GM12874 (cell line): ENCODE results near the gene HERPUD1.

Experiments used
- CTCF ChIP-seq: IDR thresholded peaks from 2 replicates; pipeline ENCODE4 v1.5.1; 2011; ENCODE audit warnings: low read depth, mild to moderate bottlenecking, control low read depth, low read length, moderate library complexity; ENCODE audit not compliant: insufficient read depth

Gene HERPUD1

GRCh38 chr16:56941092-56941491 is 9.2 kb downstream of the HERPUD1 start:
- no peak for TF ChIP-seq CTCF

DNA sequence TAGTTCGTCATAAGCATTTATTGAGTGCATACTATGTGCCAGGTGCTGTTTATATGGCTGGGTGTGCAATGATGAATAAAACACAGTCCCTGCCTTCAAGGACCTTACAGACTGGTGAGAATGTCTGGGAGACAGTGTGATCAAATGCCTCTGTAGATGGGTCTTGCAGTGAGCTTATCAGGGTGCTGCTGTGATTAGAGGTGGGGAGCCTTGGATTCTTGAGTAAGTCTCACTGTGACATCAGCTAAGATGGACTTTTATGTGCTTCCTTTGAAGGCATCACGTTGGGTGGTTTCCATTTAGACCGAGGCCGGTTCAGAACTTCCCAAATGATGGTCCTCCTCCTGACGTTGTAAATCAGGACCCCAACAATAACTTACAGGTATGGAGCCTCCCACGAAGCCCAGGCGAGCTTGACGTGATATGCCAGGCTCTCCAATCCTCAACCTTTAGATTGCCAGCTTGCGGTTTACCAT is 10.0 kb downstream of the HERPUD1 start:
- no peak for TF ChIP-seq CTCF

DNA sequence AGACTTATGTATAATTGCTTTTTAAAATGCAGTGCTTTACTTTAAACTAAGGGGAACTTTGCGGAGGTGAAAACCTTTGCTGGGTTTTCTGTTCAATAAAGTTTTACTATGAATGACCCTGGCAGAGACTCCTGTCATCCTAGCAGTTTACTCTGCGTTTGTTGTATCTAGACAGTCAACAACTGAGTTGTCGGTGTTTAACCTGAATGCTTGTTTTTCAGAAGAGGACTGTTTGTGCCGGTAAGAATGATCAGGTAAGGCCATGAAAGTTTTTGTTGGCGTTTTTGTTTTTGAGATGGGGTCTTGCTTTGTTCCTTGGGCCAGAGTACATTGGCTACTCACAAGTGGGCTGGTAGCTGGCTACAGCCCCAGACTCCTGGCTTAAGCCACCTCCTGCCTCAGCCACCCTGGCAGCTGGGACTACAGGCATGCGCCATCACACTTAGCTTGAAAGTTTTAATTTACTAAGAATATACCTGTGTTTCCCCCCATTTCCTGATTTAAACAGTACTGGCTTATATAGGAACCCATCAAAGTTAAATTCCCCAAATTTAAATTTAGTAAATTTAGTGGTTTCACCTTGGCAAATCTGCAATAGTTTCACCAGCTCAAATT is 11.9 kb downstream of the HERPUD1 start:
- TF ChIP-seq CTCF: no peak

DNA sequence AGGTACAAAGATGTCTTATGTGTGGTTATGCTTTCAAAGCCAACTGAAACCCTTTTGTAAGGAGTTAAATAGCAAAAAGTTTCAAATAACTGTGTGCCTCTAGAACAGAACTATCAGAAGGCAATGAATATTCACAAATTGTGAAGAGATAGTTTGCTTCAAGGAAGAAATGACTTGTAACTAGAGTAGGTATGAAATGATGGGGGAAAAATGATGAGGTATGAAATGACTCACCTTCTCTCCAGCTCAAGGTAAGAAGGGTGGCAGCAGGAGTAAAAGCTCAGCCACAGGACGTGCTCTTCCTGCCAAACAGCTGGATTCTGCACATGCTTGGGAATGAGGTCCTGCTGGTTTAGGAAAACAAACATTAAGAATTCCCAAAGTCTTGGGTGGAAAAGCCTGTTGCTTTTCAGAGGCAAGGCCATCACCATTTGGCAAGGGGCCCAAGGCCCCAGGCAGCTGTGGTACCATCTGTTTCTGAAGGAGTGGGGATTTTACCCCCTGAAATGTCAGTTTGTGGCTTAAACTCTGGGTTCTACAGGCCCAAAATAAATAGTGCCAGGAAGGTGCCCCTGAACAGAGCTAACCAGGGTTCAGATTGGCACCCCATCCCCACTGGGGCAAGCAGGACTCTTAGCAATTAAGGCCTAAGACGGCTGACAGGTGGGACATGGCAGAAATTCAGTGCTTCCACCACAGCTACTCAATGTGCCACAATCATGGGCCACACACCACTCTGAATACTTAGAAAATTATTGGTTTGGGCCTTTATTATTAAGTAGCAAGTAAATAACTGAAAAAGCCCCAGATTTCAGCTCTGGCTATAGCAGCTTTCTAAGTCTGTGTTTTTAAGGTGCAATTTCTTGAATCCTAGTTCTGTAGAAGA is 13.3 kb downstream of the HERPUD1 start:
- no peak for TF ChIP-seq CTCF

- TF ChIP-seq CTCF: no peak
Observed at GRCh38 chr16:56945847-56946527, 14.0 kb downstream of the HERPUD1 start.

DNA sequence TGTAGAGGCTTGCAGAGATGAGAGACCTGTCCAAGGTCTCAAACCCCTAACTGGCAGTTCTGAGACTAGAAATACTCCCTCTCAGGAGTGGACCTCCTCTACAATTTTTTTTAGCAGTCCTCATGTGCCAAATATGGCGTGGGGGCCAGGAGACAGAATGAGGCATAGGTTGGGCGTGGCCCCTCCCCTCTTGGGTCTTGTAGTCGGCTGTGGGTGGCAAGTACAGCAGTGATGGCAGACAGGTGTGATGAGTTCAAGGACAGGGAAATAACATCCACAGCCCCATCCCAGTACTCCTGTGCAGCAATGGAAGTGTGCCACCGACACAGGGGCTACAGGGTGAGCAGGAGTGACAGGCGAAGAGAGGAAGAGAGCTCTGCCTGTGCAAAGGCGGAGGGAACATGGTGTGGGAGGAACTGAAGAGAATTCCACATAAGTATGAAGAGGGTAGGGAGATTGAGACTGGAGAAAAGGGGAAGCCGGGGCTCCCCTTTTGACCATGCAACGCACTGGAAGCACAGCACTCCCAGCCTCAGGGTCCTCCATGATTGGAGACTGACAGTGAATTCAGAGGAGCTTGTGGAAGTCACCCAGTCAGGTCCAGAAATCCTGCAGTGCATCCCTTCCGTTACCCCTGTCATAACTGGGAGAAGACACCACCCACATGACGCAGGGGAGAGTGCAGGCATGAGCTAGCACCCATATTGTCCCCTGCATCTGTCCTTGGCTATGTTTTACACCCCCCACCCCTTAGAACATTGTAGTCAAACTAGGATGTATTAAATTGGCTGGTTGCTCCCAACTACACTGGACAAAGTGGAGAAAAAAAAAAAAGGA is 15.0 kb downstream of the HERPUD1 start:
- no peak for TF ChIP-seq CTCF

DNA sequence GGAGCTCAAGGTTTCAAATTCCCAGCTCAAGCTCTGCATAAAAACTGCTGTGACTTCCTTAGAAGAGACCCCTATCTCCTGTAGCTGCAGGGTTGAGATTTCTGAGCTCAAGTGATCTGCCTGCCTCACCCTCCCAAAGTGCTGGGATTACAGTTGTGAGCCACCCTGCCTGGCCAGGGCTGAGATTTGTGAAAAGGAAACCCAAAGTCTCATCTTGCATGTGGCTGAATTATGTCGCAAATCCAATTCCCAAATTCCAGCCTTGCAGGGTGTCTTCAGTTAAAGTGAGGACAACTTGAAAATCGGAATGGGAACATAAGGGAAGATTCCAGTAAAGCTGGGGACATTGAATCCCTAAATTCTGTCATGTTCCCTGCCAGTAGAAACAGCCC is 15.7 kb downstream of the HERPUD1 start:
- TF ChIP-seq CTCF: no peak
